Activated CD4-positive, alpha-beta T cell treated with anti-CD3 and anti-CD28 coated beads, Interleukin-2, amount 50 U/mL, for 4 hours (primary cell): Measurements from ENCODE around the gene RTN4IP1.

Experiments used
- DNase-seq, 2 experiments: peaks; one replicate each; pipeline ENCODE4 v3.0.0-alpha.2; 2020

Gene RTN4IP1

DNA sequence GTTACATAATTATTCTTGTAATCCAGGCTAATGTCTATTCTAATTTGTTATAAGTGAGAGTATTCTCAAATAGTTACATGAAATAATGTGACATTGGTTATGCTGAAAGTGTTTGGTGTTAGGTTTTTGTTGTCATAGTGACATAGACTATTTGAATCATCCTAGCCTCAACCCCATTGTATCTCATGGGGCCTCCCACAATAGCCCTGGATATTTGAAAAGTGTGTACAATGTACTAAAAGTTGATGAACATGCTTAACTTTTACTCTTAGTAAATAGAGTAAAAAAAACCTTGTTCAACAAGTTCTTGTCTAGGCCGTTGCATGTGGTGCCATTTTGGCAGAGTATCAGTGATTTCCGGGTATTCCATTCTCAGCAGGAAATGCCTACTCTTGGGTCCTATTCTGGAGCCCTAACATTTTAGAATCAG, 83.0 kb downstream of the RTN4IP1 start:
- no peak for DNase-seq

DNA sequence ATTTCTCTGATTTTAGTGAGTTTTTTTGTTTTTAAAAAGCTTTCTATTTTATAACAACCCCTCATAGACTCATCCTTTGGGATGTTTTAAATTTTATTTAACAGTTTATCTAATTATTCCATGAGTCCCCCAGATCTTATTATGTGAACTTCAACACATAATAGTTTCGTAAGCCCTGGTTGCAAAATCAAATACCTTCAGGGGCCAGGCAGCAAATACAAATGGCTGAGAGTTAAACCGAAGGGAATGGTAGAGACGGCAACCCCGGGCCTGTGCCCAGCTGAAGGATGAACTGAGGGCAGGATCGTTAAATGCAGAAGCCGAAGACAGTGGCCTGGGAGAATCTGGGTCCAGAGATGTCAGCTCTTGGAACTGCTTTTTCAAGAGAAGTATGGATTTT, 88.4 kb downstream of the RTN4IP1 start:
- DNase-seq = no peak

DNA sequence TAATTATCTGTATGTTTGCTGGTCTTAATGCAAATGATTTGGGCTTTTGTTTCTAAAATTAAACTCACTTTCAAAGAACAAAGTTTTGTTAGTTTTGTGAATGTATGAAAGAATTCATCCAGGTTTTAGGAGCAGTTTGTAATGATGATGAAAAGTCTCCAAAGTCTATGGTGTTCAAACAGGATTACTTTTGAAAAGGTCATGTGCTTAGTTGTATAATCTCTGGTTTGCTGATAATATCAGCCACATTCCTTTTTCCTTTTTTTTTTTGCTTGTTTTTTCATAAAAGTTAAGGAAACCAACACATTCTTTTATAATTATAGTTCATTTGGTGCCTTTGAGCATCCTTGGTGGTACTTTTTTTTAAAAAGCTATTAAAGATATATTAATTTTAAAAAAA, 88.9 kb downstream of the RTN4IP1 start:
- DNase-seq = no peak

DNA sequence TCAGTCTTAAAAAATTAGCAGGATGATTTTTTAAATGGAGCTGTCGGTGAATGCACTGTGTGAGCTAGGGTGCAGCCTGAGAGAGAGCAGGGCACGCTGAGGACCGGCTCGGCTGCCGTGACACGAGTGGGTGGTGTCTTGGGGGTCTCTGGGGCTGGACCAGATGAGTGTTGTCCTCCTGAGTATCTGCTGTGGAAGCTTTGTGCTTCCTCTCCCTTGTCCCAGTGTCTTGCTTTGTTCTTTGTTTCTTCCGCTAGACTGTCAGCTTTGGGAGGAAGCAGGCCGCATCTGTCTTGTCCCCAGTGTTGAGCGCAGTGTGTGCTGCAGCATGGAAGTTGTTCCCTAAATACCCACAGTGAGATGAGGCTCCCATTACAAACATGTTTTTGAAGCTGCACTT, 89.4 kb downstream of the RTN4IP1 start:
- no peak for DNase-seq

DNA sequence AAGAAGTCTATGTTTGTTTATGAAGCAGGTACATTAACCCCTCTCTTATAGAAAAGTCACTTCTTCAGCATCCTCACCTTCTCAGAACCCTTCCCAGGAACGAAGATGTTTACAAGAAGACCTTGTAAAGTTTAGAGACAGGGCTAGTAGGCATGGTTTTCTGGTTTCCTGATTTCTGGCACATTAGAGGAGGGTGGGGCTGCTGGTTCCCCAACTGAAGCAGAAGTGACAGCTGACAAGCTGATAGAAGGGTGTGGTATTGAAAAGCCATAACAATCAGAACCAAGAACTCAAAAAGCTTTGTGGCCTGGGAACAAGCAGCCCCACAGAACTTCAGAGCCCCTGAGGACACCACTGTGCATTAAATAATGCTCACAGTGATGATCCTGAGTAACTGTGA, 91.2 kb downstream of the RTN4IP1 start:
- no peak for DNase-seq

DNA sequence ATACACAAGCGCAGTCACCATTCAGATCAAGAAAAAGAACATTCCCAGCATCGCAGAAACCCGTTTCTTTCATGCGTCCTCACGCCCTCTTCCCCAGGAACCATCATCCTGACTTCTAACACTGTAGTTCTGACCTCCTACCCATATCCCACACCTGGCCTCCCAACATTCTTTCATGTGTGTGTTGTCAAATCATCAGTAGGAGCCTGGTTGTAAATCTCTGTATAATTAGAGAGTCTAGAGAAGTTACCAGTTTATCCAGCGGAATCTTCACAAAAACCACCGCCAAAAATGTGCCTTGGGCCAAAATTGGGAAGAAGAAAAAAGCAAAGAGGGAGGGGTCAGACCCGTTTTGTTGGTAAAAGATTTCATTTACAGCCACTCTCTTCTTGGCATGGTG, 91.6 kb downstream of the RTN4IP1 start:
- no peak for DNase-seq

DNA sequence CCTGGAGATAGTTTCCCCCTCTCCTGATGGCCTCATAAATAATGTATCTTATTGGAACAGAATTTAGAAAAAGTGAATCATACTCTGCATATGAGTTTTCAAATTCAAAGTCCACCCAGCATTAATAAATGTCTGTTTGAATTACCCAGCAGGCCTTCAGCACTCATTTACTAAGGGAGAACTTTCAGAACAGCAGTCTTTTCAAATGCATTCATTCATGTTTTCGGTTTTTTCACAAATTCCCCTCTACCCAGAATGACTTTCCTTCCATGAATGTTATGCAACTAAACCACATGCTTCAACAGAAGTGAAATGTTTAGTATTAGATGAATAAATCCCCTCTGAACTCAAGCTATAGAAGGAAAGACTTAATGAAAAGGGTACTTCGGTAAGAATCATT, 92.4 kb downstream of the RTN4IP1 start:
- DNase-seq = no peak

DNA sequence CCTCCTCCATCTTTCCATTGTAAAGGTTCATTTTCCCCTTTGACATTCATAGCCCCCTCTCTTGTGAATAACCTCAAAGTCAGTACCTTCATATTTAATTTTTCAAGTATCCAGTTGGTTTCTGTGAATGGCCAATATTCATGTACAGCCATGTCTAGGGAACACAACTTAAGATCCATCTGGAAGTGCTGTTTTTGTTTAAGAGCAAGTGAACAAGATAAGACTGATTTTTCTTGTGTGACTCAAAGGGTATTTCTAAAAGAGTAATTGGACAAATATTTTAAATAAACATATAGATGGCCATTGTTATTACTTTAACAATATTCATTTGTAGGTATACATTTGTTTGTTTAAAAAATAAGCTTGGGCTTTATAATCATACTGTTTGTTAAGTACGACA, 92.9 kb downstream of the RTN4IP1 start:
- no peak for DNase-seq

DNA sequence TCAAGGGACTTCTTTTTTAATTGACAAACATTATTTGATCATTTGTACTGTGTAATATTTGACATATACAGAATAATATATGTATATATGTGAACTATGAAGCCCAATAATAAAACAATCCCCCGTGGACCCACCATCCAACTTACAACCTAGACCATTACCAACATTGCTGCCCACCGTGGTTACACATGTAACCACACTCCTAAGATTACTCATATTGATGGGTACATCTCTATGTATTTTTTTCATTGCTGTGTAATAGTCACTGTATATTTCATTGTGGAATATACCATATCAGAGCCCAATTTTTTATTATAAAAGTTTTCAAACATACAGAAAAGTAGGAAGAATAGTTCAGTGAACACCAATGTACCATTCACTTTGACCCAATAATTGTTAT, 94.3 kb downstream of the RTN4IP1 start:
- DNase-seq = no peak

DNA sequence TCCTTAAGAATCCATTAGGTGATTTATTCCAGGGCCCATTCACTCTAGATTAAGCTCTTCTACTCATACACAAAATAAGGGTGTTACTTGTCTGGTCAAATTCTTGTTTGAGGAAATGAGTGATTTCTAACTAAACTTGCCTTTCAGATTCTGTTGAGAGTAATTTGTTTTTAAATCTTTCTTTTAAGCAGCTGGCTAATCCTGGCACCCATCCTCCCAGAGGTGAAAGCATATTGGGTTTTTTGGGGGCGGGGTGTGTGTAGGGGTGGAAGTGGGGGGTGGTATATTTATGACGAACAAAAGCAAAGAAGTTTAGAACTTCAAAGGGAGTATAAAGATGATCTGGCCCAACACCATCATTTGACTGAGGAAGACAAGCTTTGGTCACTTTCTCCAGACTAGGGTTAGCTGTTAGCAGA, 94.7 kb downstream of the RTN4IP1 start:
- peak; percentile 65 to 69 for DNase-seq

DNA sequence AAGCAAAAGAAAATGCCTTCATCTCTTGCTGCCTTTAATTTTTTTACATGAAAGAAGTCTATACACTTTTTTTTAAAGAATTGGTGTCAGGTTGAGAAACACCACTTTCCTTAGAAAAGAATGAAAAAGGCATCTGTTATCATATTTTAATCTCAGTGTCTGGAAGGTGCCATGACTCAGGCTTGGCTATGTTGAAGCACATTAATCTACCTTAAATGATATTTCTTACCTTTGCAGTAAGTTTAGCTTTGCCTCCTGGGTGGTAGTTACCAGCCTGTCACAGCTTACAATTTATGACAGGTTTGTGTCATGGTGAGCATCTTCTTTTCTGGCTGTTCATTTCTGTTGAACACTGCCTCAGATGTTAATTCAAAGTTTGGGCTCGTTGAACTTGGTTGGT, 95.3 kb downstream of the RTN4IP1 start:
- no peak for DNase-seq

DNA sequence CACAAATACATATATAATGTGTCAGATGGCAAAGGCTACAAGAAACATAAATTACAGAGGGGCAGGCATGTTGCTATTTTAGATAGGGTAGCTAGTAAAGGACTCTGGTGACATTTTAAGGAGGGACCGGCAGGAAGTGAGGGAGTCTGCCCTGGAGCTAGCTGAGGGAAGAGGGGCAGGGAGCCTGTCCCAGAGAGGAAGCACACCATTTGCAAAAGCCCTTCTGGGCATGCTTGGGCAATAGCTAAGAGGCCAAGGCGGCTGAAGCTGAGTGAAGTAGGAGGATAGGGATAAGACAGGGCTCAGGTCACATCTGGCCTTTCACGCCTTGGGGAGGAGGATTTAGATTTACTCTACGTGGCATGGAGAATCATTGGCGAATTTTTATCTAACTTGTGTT, 96.2 kb downstream of the RTN4IP1 start:
- DNase-seq = no peak

DNA sequence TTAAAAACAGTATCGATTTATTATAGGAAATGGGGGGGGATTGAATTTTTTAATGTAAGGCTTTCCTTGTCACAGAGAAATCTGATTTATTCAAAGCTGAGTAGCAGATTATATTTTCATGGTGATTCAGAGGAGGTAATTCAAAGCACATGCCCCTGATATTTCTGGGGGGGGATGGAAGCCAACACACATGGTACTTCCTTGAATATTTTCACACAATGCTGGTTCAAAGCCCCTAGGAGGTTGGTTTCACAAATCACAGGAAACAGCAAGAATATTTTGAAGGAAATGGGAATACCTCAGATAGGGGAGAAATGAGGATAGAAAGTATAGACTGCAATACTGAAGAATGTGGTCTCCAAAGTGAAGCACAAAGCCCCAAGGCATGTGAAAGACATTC, 98.8 kb downstream of the RTN4IP1 start:
- DNase-seq = no peak

DNA sequence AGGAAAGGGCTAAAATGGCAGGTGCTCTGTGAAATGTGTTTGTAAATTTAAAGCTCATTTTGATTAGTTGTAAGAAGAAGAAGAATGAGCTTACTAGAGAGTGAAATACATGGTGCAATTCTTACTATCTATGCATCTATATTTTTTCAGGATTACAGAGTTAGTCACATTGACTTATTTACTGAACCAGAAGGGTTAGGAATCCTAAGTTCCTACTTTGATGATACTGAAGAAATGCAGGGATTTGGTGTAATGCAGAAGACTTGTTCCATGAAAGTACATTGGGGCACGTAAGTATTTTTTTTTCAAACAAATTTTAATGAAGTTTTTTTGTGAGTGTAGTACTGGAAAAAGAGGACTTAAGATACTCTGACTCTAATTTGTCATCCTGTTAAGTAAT, 99.3 kb downstream of the RTN4IP1 start:
- DNase-seq = no peak

DNA sequence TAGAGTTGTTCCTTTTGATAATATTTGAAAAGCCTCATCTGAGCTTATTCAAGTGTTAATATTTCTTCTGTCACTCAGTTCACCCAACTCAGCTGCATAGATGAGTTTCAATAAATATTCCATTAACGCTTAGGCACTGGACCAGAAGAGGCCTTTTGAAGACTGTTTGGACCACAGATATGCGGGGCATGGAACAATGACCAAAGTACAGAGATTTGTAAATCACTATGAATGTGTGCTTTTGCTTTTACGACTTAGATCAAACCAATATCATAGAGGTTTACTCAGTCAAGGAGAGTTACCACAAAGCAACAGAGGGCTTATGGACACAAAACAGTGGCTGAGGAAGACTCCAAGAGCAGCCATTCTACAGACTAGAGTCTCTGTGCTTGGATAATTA, 99.9 kb downstream of the RTN4IP1 start:
- DNase-seq = no peak

DNA sequence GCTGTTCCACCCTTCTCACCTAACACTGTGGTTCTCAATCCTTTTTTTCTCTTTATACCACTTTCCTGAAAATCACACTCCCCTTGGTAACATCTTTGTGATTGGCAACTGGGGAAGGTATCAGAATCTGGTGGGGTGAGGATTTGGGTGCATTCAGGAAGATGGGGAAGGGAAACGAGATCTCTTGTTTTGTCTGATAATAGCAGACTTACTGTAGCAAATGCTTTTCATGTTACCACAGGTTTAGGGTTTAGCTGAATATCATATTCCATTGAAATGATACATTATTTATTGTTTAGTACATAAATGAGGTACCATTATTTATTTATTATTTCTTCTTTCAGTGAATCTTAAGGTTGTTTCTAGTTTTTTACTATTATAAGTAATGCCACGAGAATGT, 100.8 kb downstream of the RTN4IP1 start:
- DNase-seq = no peak

DNA sequence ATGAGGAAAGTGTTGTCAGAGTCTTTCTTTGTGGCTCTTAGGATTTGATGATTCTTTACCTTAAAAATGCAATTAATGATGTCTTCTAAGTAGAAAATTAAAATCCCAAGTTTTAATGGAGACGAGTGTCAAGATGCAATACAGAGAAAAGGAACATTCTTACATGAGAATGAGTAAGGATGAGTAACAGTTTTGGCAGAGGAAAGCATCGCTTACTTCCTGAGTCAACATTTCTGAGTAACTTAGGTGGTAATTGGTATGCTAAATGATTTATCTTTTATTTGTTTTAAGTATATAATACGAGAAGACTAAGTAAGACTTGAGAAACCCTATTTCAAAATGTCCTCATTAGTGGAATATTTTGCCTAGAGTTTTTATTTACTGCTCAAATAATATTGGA, 101.3 kb downstream of the RTN4IP1 start:
- DNase-seq = no peak

DNA sequence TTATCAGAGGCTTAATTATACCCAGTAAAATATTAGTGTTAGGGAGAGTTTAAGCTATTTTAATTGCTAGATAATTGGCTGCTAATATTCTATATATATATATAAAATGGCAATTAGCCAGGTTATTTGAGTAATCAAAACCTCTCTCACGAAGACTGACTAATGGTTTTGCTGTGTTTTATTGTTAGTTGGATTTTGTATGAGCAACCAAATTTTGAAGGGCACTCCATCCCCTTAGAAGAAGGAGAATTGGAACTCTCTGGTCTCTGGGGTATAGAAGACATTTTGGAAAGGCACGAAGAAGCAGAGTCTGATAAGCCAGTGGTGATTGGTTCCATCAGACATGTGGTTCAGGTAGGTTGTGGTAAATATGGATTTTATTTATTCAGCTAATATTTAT, 102.2 kb downstream of the RTN4IP1 start:
- no peak for DNase-seq

DNA sequence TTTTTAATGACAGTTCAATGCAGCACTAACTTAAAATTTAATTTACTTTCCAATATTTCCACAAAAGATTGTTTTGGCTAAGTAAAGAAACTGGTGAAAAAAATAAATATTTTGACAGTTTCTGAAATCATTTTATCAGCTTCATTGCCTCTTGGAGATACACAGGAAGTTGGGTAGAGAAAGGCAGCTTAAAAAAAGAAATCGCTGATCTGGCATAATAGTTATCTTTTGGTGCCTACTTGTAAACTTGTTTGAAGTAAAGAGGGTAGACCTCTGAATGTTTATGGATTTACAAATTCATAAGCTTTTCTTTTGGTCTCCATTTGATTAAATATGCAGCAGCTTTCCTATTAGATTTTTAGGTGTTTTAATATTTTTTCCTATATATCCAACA, 103.4 kb downstream of the RTN4IP1 start:
- DNase-seq = no peak

DNA sequence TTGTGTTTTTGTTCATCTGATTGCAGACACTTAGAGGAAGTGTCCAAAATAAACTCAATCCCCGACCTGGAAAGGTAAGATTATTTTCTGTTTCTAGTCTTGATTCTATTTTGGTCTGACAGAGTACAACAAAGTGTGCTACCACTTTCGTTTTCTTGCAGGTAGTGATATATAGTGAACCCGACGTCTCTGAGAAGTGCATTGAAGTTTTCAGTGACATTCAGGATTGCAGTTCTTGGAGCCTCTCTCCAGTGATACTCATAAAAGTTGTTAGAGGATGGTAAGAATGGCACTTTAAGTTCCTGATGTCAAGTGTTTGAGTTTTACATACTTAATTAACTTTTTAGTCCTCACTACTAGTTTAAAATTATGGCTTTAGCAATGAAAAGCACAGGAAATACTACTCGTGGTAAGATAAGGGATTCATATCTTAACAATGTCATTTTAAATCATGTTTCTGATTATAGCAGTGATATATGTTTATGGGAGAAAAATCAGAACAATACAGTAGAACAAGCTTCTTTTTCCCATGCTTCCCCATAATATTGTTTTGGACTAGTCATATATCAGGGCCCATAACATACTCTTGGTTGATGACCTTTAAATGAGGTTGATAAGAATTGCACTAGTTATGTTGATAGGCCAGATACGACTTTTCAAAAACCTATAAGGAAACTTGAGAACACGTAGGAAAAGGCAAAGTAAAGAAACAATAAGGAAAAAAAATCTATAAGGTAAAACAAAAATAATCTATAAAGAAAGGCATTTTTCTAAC, 104.0 kb downstream of the RTN4IP1 start:
- DNase-seq = no peak

DNA sequence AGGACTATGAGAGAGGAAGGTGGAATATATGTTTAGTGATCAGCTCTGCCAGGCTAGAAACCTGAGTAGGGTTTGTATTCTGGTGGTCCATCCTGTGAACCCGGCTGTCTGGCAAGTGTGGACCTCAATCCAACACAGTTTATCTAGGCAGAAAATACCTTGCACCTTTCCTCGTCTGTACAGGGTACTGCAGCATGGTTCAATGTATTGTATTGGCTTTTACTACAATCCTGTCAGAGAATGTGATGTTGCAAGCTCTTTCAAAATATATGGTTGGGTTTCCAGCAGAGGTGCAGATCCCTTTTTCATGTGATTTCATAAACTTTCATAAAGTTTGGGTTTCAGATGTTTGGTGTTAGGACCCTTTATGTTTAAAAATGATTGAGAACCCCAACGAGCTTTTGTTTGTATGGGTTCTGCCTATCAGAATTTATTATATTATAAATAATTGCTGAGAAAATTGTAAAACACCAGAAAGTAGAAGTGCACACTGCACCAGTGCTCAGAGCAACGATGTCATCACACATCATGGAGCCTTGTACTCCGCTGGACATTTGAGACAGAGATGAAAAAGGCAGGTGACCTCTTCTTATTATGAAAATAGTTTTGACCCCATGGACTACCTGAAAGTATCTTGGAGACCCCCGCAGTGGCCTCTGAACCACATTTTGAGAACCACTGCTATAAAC, 106.6 kb downstream of the RTN4IP1 start:
- DNase-seq = no peak
